Thyroid gland (tissue), 4 donors: ENCODE results near the gene PABPC3. TPM values are rescaled to one million over a fixed set of nuclear protein-coding genes. Genes with fewer than 3 reads are reported as not detected.

Experiments
- DNase-seq, 2 donors: peaks; one replicate each; pipeline ENCODE4 v3.0.0-alpha.2; 2019
- H3K27ac ChIP-seq, 3 donors: fragments of 200-600 bp; sonication (generic); 1 replicate in 2 of 3; 2 replicates in 1 of 3; pipeline ENCODE4 v1.5.1; 2016 to 2019; ENCODE audit warnings: mild to moderate bottlenecking in 1 of 3, moderate library complexity in 1 of 3
- H3K27me3 ChIP-seq: fragments of 200-600 bp; sonication (generic); one replicate; pipeline ENCODE4 v1.5.1; 2019
- H3K36me3 ChIP-seq, 2 donors: fragments of 200-600 bp; sonication (generic); one replicate each; pipeline ENCODE4 v1.5.1; 2016 to 2019
- H3K4me1 ChIP-seq, 2 donors: fragments of 200-600 bp; sonication (generic); one replicate each; pipeline ENCODE4 v1.5.1; 2017 to 2019
- H3K4me3 ChIP-seq, 3 donors: fragments of 200-600 bp; sonication (generic); replicated peaks in 1 of 3; 1 replicate in 2 of 3; 2 replicates in 1 of 3; pipeline ENCODE4 v1.5.1; 2016; ENCODE audit warnings: mild to moderate bottlenecking in 1 of 3
- H3K9me3 ChIP-seq: fragments of 200-600 bp; sonication (generic); one replicate; pipeline ENCODE4 v1.5.1; 2017
- POLR2A ChIP-seq, 2 donors: fragments of 450-650 bp; IDR thresholded peaks; one replicate each; pipeline ENCODE4 v1.6.1; 2017; ENCODE audit warnings: antibody characterized with exemption in 2 of 2, mild to moderate bottlenecking in 2 of 2, moderate library complexity in 1 of 2
- WGBS, 2 donors: methylation state at CpG; one replicate each; pipeline ENCODE4 v1.1.5; 2017; 5-methylcytosine and 5-hydroxymethylcytosine counted together
- intact Hi-C: fragments of 100-400 bp; cut with DNase I; formaldehyde crosslinking; loops from one replicate; pipeline ENCODE4 v1.15.1; 2023
- total RNA-seq, 4 donors: library from RNA; depleted of rRNA; stranded (reverse); fragments of >200 nt; gene quantifications; one replicate each; pipeline ENCODE4 v1.2.3, GENCODE V29; 2016
- TF ChIP-seq, protein P1 (sequence below), 6 experiments: fragments of 200-600 bp in 3 of 6; fragments of 450-650 bp in 3 of 6; sonication (generic) in 3 of 6; IDR thresholded peaks; one replicate each; pipeline ENCODE4 v1.5.1; 2016 to 2019; ENCODE audit warnings: antibody characterized with exemption in 6 of 6, mild to moderate bottlenecking in 2 of 6, inconsistent platforms in 1 of 6, moderate library complexity in 1 of 6

The PABPC3 gene
- total RNA-seq, 4 donors from 2014 or later = 0.13 TPM; not detected in 3

DNA sequence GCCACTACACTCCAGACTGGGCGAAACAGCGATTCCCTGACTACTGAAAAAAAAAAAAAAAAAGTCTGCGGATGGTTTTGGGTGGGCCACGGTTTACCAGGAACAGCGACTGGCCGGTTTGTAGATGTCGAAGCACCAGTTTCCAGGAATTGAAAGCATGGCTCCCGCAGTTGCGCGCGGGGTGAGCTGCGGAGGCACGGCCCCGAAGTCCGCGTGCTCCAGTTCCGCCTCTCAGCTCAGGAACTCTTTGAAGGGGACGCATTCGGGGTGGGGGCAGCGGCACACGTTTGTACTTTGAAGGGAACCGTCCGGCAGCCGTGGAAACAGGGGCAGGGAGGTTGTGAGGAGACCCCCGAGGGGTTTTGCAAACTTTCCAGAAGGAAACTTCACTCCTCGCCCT, 27.1 kb upstream of the PABPC3 start:
- H3K27ac ChIP-seq = no peak overlapping the region
- no peak overlapping the region for H3K4me3 ChIP-seq
- no peak for TF ChIP-seq POLR2A (IDR thresholded peaks at IDR 0.05)
- TF ChIP-seq, protein P1, sequence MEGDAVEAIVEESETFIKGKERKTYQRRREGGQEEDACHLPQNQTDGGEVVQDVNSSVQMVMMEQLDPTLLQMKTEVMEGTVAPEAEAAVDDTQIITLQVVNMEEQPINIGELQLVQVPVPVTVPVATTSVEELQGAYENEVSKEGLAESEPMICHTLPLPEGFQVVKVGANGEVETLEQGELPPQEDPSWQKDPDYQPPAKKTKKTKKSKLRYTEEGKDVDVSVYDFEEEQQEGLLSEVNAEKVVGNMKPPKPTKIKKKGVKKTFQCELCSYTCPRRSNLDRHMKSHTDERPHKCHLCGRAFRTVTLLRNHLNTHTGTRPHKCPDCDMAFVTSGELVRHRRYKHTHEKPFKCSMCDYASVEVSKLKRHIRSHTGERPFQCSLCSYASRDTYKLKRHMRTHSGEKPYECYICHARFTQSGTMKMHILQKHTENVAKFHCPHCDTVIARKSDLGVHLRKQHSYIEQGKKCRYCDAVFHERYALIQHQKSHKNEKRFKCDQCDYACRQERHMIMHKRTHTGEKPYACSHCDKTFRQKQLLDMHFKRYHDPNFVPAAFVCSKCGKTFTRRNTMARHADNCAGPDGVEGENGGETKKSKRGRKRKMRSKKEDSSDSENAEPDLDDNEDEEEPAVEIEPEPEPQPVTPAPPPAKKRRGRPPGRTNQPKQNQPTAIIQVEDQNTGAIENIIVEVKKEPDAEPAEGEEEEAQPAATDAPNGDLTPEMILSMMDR (IDR thresholded peaks at IDR 0.05) = no peak
- DNase-seq = no peak
- WGBS, 2 donors = 88 to 90% methylated on average over 26 of the region's 26 CpGs
- no peaks in the 10 kb centered on the region for H3K36me3 ChIP-seq
- intact Hi-C loops = no loop called here
- no peaks in the 10 kb centered on the region for H3K4me1 ChIP-seq
- no peaks in the 10 kb centered on the region for H3K9me3 ChIP-seq
- no peaks in the 10 kb centered on the region for H3K27me3 ChIP-seq

- H3K4me1 ChIP-seq = no peaks in the 10 kb centered on the region
- DNase-seq = no peak
- intact Hi-C loops = no loop called here
- no peaks in the 10 kb centered on the region for H3K36me3 ChIP-seq
- H3K9me3 ChIP-seq = no peaks in the 10 kb centered on the region
- 87 to 88% methylated on average over 11 to 21 of the region's 21 CpGs for WGBS, 2 donors
- no peaks in the 10 kb centered on the region for H3K27me3 ChIP-seq
- no peak for TF ChIP-seq POLR2A (IDR thresholded peaks at IDR 0.05)
- TF ChIP-seq, protein P1 (IDR thresholded peaks at IDR 0.05) = no peak
- no peak overlapping the region for H3K4me3 ChIP-seq
- no peak overlapping the region for H3K27ac ChIP-seq
Observed at GRCh38 chr13:25069236-25069635, 26.7 kb upstream of the PABPC3 start.

- no peaks in the 10 kb centered on the region for H3K4me1 ChIP-seq
- no peaks in the 10 kb centered on the region for H3K27me3 ChIP-seq
- 49 to 59% methylated on average over 8 of the region's 8 CpGs for WGBS, 2 donors
- no peaks in the 10 kb centered on the region for H3K9me3 ChIP-seq
- no peak for DNase-seq
- H3K27ac ChIP-seq = no peak overlapping the region
- intact Hi-C loops = no loop called here
- no peak for TF ChIP-seq POLR2A (IDR thresholded peaks at IDR 0.05)
- TF ChIP-seq, protein P1 (IDR thresholded peaks at IDR 0.05) = no peak
- no peak overlapping the region for H3K4me3 ChIP-seq
- no peaks in the 10 kb centered on the region for H3K36me3 ChIP-seq
Observed at GRCh38 chr13:25069911-25070310, 26.0 kb upstream of the PABPC3 start.

GRCh38 chr13:25080773-25081172, 15.2 kb upstream of the PABPC3 start:
- Histone ChIP-seq H3K9me3 (no peaks in the 10 kb centered on the region), H3K27ac (no peak overlapping the region), H3K27me3 (no peaks in the 10 kb centered on the region), H3K36me3 (no peaks in the 10 kb centered on the region), H3K4me3 (no peak overlapping the region), H3K4me1 (no peaks in the 10 kb centered on the region)
- WGBS, 2 donors = 85 to 93% methylated on average over 2 of the region's 2 CpGs
- intact Hi-C loops = no loop called here
- TF ChIP-seq POLR2A (IDR thresholded peaks at IDR 0.05) = no peak
- TF ChIP-seq, protein P1 (IDR thresholded peaks at IDR 0.05) = no peak
- no peak for DNase-seq

DNA sequence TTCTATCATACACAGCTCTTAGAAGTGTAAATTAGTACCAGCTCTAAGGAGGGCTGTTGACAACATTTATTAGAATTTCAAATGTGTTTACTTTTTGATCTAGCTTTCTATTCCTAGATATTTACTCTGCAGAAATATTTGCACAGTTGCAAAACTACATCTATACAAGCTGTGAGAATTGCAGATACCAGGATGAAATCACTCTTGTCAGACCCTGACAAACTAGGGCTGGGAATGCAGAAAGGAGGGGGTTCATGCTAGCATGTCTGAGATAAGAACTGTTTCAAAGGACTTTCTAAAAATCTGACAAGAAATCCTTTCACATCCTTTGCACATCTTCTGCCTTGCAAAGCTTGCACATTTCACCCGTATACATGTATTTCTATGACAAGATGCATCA, 11.8 kb upstream of the PABPC3 start:
- no peak for DNase-seq
- intact Hi-C loops = no loop called here
- Histone ChIP-seq H3K27me3 (no peaks in the 10 kb centered on the region), H3K27ac (no peak overlapping the region), H3K4me3 (no peak overlapping the region), H3K9me3 (no peaks in the 10 kb centered on the region), H3K36me3 (no peaks in the 10 kb centered on the region), H3K4me1 (no peaks in the 10 kb centered on the region)
- WGBS, 2 donors = 91 to 96% methylated on average over 1 of the region's 1 CpG
- TF ChIP-seq, protein P1 (IDR thresholded peaks at IDR 0.05) = no peak
- no peak for TF ChIP-seq POLR2A (IDR thresholded peaks at IDR 0.05)
